Adrenal gland (tissue), 5 donors: Measurements from ENCODE around the gene ETF1.

Source experiments
- POLR2A ChIP-seq, 2 donors: fragments of 450-650 bp; IDR thresholded peaks; one replicate each; pipeline ENCODE4 v1.6.1; 2017; ENCODE audit warnings: antibody characterized with exemption in 2 of 2, mild to moderate bottlenecking in 2 of 2, moderate library complexity in 1 of 2
- TF ChIP-seq, protein P1 (sequence below), 6 experiments: fragments of 450-650 bp in 4 of 6; fragments of 200-600 bp in 2 of 6; sonication (generic) in 1 of 6; IDR thresholded peaks; 1 replicate in 5 of 6; 2 replicates in 1 of 6; pipeline versions ENCODE4 v1.5.1 to v1.8.0; 2016 to 2021; ENCODE audit warnings: antibody characterized with exemption in 6 of 6, mild to moderate bottlenecking in 2 of 6, moderate library complexity in 1 of 6
- donor health status: DM: no; HTN: no; CAD: no.

DNA sequence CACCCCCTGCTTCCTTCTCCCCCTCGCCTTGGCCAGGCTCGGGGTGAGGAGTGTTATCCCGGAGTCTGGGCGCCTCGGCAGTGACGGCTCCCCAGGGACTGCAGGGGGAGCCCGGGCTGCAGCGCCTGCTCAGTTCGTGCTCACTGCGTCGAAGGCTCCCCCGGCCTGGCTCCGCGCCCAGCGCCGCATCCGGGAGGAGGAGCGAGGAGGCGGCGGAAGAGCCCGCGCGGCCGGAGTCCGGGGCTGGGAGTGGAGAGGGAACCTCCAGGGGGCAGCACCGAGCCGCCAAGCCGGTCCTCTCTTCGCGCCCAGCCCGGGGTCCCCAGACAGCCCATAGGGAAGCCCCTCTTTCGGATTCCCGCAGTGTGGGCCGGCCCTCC is 79.0 kb downstream of the ETF1 start:
- TF ChIP-seq, protein P1, sequence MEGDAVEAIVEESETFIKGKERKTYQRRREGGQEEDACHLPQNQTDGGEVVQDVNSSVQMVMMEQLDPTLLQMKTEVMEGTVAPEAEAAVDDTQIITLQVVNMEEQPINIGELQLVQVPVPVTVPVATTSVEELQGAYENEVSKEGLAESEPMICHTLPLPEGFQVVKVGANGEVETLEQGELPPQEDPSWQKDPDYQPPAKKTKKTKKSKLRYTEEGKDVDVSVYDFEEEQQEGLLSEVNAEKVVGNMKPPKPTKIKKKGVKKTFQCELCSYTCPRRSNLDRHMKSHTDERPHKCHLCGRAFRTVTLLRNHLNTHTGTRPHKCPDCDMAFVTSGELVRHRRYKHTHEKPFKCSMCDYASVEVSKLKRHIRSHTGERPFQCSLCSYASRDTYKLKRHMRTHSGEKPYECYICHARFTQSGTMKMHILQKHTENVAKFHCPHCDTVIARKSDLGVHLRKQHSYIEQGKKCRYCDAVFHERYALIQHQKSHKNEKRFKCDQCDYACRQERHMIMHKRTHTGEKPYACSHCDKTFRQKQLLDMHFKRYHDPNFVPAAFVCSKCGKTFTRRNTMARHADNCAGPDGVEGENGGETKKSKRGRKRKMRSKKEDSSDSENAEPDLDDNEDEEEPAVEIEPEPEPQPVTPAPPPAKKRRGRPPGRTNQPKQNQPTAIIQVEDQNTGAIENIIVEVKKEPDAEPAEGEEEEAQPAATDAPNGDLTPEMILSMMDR (IDR thresholded peaks at IDR 0.05) = peak; percentile 84 to 98 (median 93)
- TF ChIP-seq POLR2A (IDR thresholded peaks at IDR 0.05) = peak; percentile 77 to 94
